T47D (cell line): ENCODE data around the gene RBM38.
"Not testable (repeated sequence)": the region's sequence is repeated elsewhere in the genome, so short reads cannot be mapped to it uniquely, and the experiment has no call there.

ENCODE experiments used
- DNase-seq, 2 experiments: peaks; one replicate each; pipeline versions ENCODE4 v3.0.0 to v3.0.0-alpha.2; 2011 to 2012; ENCODE audit warnings: low read depth in 1 of 2, low spot score in 1 of 2
- JUND ChIP-seq: IDR thresholded peaks from 2 replicates; pipeline ENCODE4 v1.6.1; 2012; ENCODE audit warnings: low read depth
- in situ Hi-C: cut with HindIII; loops from 2 replicates; pipeline ENCODE4 v1.10.0; 2016; ENCODE audit warnings: low sequenced_read_pairs, low pct_unique_long_range_greater_than_20kb

RBM38 gene

GRCh38 chr20:57413986-57414385, 22.8 kb downstream of the RBM38 start:
- TF ChIP-seq JUND, result no peak
- DNase-seq, result no peak
- in situ Hi-C loops, result no loop called here

- in situ Hi-C loops, result no loop called here
- no peak for TF ChIP-seq JUND
- DNase-seq, result no peak
These were observed 23.8 kb downstream of the RBM38 start for GRCh38 chr20:57414867-57415592.

- no peak for DNase-seq
- TF ChIP-seq JUND, result no peak
- in situ Hi-C loops, result no loop called here
These were observed 24.6 kb downstream of the RBM38 start for GRCh38 chr20:57415771-57416170.

GRCh38 chr20:57416296-57417022, 25.3 kb downstream of the RBM38 start:
- DNase-seq, result no peak
- in situ Hi-C loops, result no loop called here
- TF ChIP-seq JUND, result no peak

- in situ Hi-C loops, result no loop called here
- no peak for TF ChIP-seq JUND
- no peak for DNase-seq
These were observed 26.0 kb downstream of the RBM38 start for GRCh38 chr20:57417051-57417689.

- in situ Hi-C loops, result no loop called here
- TF ChIP-seq JUND, result no peak
- no peak for DNase-seq
These were observed 26.9 kb downstream of the RBM38 start for GRCh38 chr20:57417830-57418780.

- in situ Hi-C loops, DNase-seq: not testable (repeated sequence)
These were observed 28.3 kb downstream of the RBM38 start for GRCh38 chr20:57419479-57419878.

GRCh38 chr20:57420571-57421252, 29.5 kb downstream of the RBM38 start:
- DNase-seq, result no peak
- in situ Hi-C loops, result no loop called here
- TF ChIP-seq JUND, result no peak

- in situ Hi-C loops, result no loop called here
- DNase-seq, result no peak
- no peak for TF ChIP-seq JUND
These were observed 30.3 kb downstream of the RBM38 start for GRCh38 chr20:57421253-57422220.

GRCh38 chr20:57422254-57422653, 31.1 kb downstream of the RBM38 start:
- no peak for TF ChIP-seq JUND
- in situ Hi-C loops, result no loop called here

More at GRCh38 chr20:57422254-57422653, 31.1 kb downstream of the RBM38 start:
- no peak for DNase-seq
